DND-41 (cell line): Measurements from ENCODE around the gene C1QTNF3.
"Not testable (repeated sequence)": the region's sequence is repeated elsewhere in the genome, so short reads cannot be mapped to it uniquely, and the experiment has no call there.

Source experiments
- ATAC-seq: fragments of 200-7000 bp; cut with Tn5 transposase; 3 replicates; pipeline ENCODE4 v1.9.1; 2021; ENCODE audit warnings: low read depth; ENCODE audit not compliant: insufficient read depth
- DNase-seq: peaks from one replicate; pipeline ENCODE4 v3.0.0-alpha.2; 2020
- H2AFZ ChIP-seq: 2 replicates; pipeline ENCODE4 v1.6.0; 2012; ENCODE audit warnings: low read depth, low read length
- H3K27ac ChIP-seq: 2 replicates; pipeline ENCODE4 v1.5.1; 2012; ENCODE audit warnings: low read length, inconsistent platforms
- H3K27me3 ChIP-seq: fragments of 200-600 bp; sonication (generic); 2 replicates; pipeline ENCODE4 v1.6.0; 2012; ENCODE audit warnings: low read length, mild to moderate bottlenecking, inconsistent platforms; ENCODE audit not compliant: insufficient read depth, poor library complexity
- H3K36me3 ChIP-seq: 2 replicates; pipeline ENCODE4 v1.5.1; 2012; ENCODE audit warnings: low read length, inconsistent platforms; ENCODE audit not compliant: insufficient read depth
- H3K4me1 ChIP-seq: 2 replicates; pipeline ENCODE4 v1.5.1; 2012; ENCODE audit warnings: mild to moderate bottlenecking, low read length; ENCODE audit not compliant: insufficient read depth
- H3K4me2 ChIP-seq: 2 replicates; pipeline ENCODE4 v1.6.0; 2012; ENCODE audit warnings: mild to moderate bottlenecking, moderate library complexity, low read length, inconsistent platforms; ENCODE audit not compliant: insufficient read depth
- H3K4me3 ChIP-seq, 2 experiments: fragments of 200-600 bp in 1 of 2; shearing (Covaris generic) in 1 of 2; 2 replicates each; pipeline ENCODE4 v1.5.1; 2012 to 2016; ENCODE audit warnings: inconsistent platforms in 2 of 2, low read length in 2 of 2, mild to moderate bottlenecking in 2 of 2, low read depth in 1 of 2, moderate library complexity in 1 of 2
- H3K79me2 ChIP-seq: 2 replicates; pipeline ENCODE4 v1.6.0; 2012; ENCODE audit warnings: low read length, inconsistent platforms; ENCODE audit not compliant: insufficient read depth
- H3K9ac ChIP-seq: 2 replicates; pipeline ENCODE4 v1.6.0; 2012; ENCODE audit warnings: low read depth, mild to moderate bottlenecking, inconsistent platforms, low read length, moderate library complexity
- H3K9me3 ChIP-seq: 2 replicates; pipeline ENCODE4 v1.5.1; 2012; ENCODE audit warnings: low read length, moderate library complexity, mild to moderate bottlenecking, inconsistent platforms; ENCODE audit not compliant: insufficient read depth, severe bottlenecking
- H4K20me1 ChIP-seq: 2 replicates; pipeline ENCODE4 v1.6.0; 2012; ENCODE audit warnings: low read length; ENCODE audit not compliant: insufficient read depth
- CTCF ChIP-seq: IDR thresholded peaks from 2 replicates; pipeline ENCODE4 v1.5.1; 2012; ENCODE audit warnings: borderline replicate concordance, low read length, moderate library complexity, mild to moderate bottlenecking; ENCODE audit not compliant: poor library complexity, severe bottlenecking; ENCODE audit errors: extremely low read depth
- EZH2 ChIP-seq: IDR thresholded peaks from 3 replicates; pipeline ENCODE4 v1.6.1; 2012; ENCODE audit warnings: borderline replicate concordance, low read depth, mild to moderate bottlenecking, moderate library complexity, low read length, inconsistent platforms; ENCODE audit not compliant: severe bottlenecking

Gene C1QTNF3

GRCh38 chr5:34034534-34035327, 8.3 kb downstream of the C1QTNF3 start:
- H3K27me3 ChIP-seq = no peaks in the 10 kb centered on the region
- no peak overlapping the region for H3K9ac ChIP-seq
- H3K4me1 ChIP-seq = no peaks in the 10 kb centered on the region
- DNase-seq (no peak), ATAC-seq (no peak)
- H3K4me3 ChIP-seq = no peak overlapping the region
- no peaks in the 10 kb centered on the region for H3K79me2 ChIP-seq
- no peak overlapping the region for H3K4me2 ChIP-seq
- H2AFZ ChIP-seq = no peak overlapping the region
- no peaks in the 10 kb centered on the region for H3K9me3 ChIP-seq
- no peak for TF ChIP-seq EZH2
- TF ChIP-seq CTCF = no peak
- peaks cover 3% of the 10 kb centered on the region; the same call in 1 of the 2 replicates for H3K36me3 ChIP-seq
- H3K27ac ChIP-seq = no peak overlapping the region
- H4K20me1 ChIP-seq = no peaks in the 10 kb centered on the region

GRCh38 chr5:34031966-34032365, 11.0 kb downstream of the C1QTNF3 start:
- TF ChIP-seq EZH2 (no peak), CTCF (no peak)
- Histone ChIP-seq H3K36me3 (peaks cover 3% of the 10 kb centered on the region; the same call in 1 of the 2 replicates), H3K9me3 (no peaks in the 10 kb centered on the region), H3K4me1 (no peaks in the 10 kb centered on the region), H3K4me2 (no peak overlapping the region), H3K27ac (no peak overlapping the region), H3K9ac (no peak overlapping the region), H4K20me1 (no peaks in the 10 kb centered on the region), H3K79me2 (no peaks in the 10 kb centered on the region), H3K27me3 (no peaks in the 10 kb centered on the region), H3K4me3 (no peak overlapping the region), H2AFZ (no peak overlapping the region)
- ATAC-seq = no peak
- no peak for DNase-seq

- TF ChIP-seq EZH2 = no peak
- TF ChIP-seq CTCF = no peak
- no peak for ATAC-seq
- Histone ChIP-seq H3K4me2 (no peak overlapping the region), H3K79me2 (no peaks in the 10 kb centered on the region), H2AFZ (no peak overlapping the region), H3K27ac (no peak overlapping the region), H4K20me1 (no peaks in the 10 kb centered on the region), H3K9ac (no peak overlapping the region), H3K4me1 (no peaks in the 10 kb centered on the region), H3K4me3 (no peak overlapping the region), H3K36me3 (peaks cover 3% of the 10 kb centered on the region; the same call in 1 of the 2 replicates), H3K9me3 (no peaks in the 10 kb centered on the region), H3K27me3 (no peaks in the 10 kb centered on the region)
- no peak for DNase-seq
Observed at GRCh38 chr5:34031117-34031516, 11.9 kb downstream of the C1QTNF3 start.

GRCh38 chr5:34030585-34030984, 12.4 kb downstream of the C1QTNF3 start:
- not testable (repeated sequence) for H4K20me1 ChIP-seq, ATAC-seq, H2AFZ ChIP-seq, H3K27me3 ChIP-seq, H3K27ac ChIP-seq, H3K4me2 ChIP-seq, DNase-seq, H3K9me3 ChIP-seq, H3K9ac ChIP-seq, H3K36me3 ChIP-seq, H3K79me2 ChIP-seq, H3K4me1 ChIP-seq, H3K4me3 ChIP-seq
